Neural crest cell (in vitro differentiated cells): Measurements from ENCODE around the gene VIT. TPM values are rescaled to one million over a fixed set of nuclear protein-coding genes. Genes with fewer than 3 reads are reported as not detected.

Experiments used
- DNase-seq: peaks from one replicate; pipeline ENCODE4 v3.0.0; 2021; ENCODE audit warnings: low read depth, mixed read lengths, low spot score
- H3K27ac Mint-ChIP-seq: one replicate; pipeline ENCODE4 v1.8.0; 2021; ENCODE audit warnings: mild to moderate bottlenecking, mixed read lengths; ENCODE audit not compliant: unreplicated experiment
- H3K27me3 Mint-ChIP-seq: 2 replicates; pipeline ENCODE4 v1.8.0; 2021; ENCODE audit warnings: low read depth, mild to moderate bottlenecking, mixed read lengths
- H3K36me3 Mint-ChIP-seq: 2 replicates; pipeline ENCODE4 v1.8.0; 2021; ENCODE audit warnings: low read depth, mild to moderate bottlenecking, mixed read lengths
- H3K4me1 Mint-ChIP-seq: 2 replicates; pipeline ENCODE4 v1.8.0; 2021; ENCODE audit warnings: mixed read lengths
- H3K4me3 Mint-ChIP-seq: one replicate; pipeline ENCODE4 v1.8.0; 2021; ENCODE audit warnings: mild to moderate bottlenecking, mixed read lengths
- H3K9me3 Mint-ChIP-seq: 2 replicates; pipeline ENCODE4 v1.8.0; 2021; ENCODE audit warnings: mixed read lengths
- CTCF ChIP-seq: fragments of 200-600 bp; sonication (generic); conservative IDR thresholded peaks from 2 replicates; pipeline ENCODE4 v1.5.0; 2021; ENCODE audit warnings: antibody characterized with exemption, mild to moderate bottlenecking
- total RNA-seq: library from RNA; stranded (reverse); gene quantifications from 2 replicates; pipeline ENCODE4 v1.2.1, GENCODE V29; 2021

VIT gene
- total RNA-seq, 1 donor from 2014 or later = not detected

- TF ChIP-seq CTCF = no peak
- no peaks in the 10 kb centered on the region for H3K9me3 Mint-ChIP-seq
- H3K27ac Mint-ChIP-seq = no peak overlapping the region
- H3K27me3 Mint-ChIP-seq = peaks cover 4% of the 10 kb centered on the region
- H3K36me3 Mint-ChIP-seq = no peaks in the 10 kb centered on the region
- no peak for DNase-seq
- H3K4me1 Mint-ChIP-seq = no peaks in the 10 kb centered on the region
- H3K4me3 Mint-ChIP-seq = no peak overlapping the region
Measured at GRCh38 chr2:36798724-36799123, 102.2 kb downstream of the VIT start.

DNA sequence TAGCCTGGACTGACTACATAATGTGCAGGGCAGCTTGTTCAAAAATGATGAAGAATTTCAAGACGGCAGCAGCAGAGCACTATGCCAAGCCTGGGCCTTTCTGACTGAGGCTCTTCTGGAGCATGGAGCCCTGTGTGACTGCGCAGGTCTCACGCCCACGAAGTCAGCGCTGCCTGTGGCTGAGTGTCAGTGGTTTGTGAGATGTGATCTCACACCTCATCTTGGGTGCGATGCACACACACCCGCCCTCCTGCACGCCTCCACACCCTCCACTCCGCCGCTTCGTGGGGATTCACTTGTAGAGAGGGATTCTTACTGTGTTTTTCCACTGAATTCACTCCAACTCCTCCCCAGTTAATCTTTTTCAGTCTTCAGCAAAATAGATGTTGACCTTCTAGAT is 103.9 kb downstream of the VIT start:
- no peaks in the 10 kb centered on the region for H3K36me3 Mint-ChIP-seq
- H3K27ac Mint-ChIP-seq = no peak overlapping the region
- TF ChIP-seq CTCF = no peak
- H3K9me3 Mint-ChIP-seq = no peaks in the 10 kb centered on the region
- H3K4me3 Mint-ChIP-seq = no peak overlapping the region
- H3K27me3 Mint-ChIP-seq = peaks cover 4% of the 10 kb centered on the region
- no peaks in the 10 kb centered on the region for H3K4me1 Mint-ChIP-seq
- DNase-seq = no peak

GRCh38 chr2:36801088-36801487 is 104.6 kb downstream of the VIT start:
- TF ChIP-seq CTCF = no peak
- H3K27ac Mint-ChIP-seq = no peak overlapping the region
- no peaks in the 10 kb centered on the region for H3K36me3 Mint-ChIP-seq
- H3K4me1 Mint-ChIP-seq = no peaks in the 10 kb centered on the region
- H3K9me3 Mint-ChIP-seq = no peaks in the 10 kb centered on the region
- H3K27me3 Mint-ChIP-seq = peaks cover 4% of the 10 kb centered on the region
- no peak for DNase-seq
- no peak overlapping the region for H3K4me3 Mint-ChIP-seq

DNA sequence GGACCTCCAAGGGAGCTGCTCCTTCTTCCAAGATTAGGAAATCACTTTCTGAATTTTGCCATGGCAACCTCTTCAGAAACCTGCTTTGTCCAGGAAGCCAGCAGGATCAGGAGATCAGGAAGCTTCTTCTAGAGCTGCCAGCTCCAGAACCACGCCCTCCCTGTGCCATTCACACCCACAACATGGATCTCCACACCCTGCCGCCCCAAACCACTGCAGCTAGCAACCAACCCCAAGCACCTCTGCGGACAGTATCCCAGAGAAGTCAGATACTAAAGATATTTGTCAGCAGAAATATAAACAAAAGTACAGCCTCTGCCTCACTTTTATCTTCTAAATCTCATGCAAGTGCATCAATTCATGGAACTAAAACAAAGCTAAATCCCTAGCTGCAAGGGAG is 106.4 kb downstream of the VIT start:
- H3K36me3 Mint-ChIP-seq = no peaks in the 10 kb centered on the region
- no peak for DNase-seq
- TF ChIP-seq CTCF = no peak
- no peaks in the 10 kb centered on the region for H3K27me3 Mint-ChIP-seq
- H3K27ac Mint-ChIP-seq = no peak overlapping the region
- H3K4me1 Mint-ChIP-seq = no peaks in the 10 kb centered on the region
- no peak overlapping the region for H3K4me3 Mint-ChIP-seq
- H3K9me3 Mint-ChIP-seq = peaks cover 7% of the 10 kb centered on the region

DNA sequence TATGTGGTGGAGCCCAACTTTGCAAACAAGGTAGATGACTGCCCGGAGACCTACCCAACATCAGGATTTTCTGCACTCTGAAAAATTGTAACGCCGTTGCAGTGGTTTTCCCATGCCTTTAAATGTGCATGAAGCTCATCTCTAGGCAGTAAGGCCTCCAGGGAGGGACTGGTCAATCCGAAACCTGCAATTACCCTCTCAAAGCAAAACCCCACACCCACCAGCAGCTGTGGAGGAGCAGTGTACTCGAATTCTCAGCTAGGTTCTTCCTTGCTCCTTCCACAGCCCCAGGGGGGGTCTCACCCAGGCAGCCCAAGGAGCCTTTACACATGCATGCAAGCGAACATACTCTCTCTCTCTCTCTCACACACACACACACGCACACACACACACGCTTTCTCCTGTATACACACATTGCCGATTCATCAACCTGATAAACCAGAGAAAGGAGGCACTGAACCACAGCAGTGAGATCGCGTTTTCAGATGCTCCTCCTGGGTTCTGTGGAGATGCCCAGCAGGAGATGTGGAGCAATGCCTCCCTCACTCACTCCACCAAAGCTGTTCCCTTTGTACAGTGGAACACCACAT is 109.2 kb downstream of the VIT start:
- H3K27ac Mint-ChIP-seq = no peak overlapping the region
- H3K9me3 Mint-ChIP-seq = peaks cover 7% of the 10 kb centered on the region
- H3K36me3 Mint-ChIP-seq = no peaks in the 10 kb centered on the region
- DNase-seq = no peak
- H3K27me3 Mint-ChIP-seq = no peaks in the 10 kb centered on the region
- H3K4me3 Mint-ChIP-seq = no peak overlapping the region
- H3K4me1 Mint-ChIP-seq = no peaks in the 10 kb centered on the region
- TF ChIP-seq CTCF = no peak
